Measurements from ENCODE around the gene TECPR2.
A peak's percentile ranks its signal among the peaks of the same experiment; 100 is the strongest.

The TECPR2 gene, protein sequence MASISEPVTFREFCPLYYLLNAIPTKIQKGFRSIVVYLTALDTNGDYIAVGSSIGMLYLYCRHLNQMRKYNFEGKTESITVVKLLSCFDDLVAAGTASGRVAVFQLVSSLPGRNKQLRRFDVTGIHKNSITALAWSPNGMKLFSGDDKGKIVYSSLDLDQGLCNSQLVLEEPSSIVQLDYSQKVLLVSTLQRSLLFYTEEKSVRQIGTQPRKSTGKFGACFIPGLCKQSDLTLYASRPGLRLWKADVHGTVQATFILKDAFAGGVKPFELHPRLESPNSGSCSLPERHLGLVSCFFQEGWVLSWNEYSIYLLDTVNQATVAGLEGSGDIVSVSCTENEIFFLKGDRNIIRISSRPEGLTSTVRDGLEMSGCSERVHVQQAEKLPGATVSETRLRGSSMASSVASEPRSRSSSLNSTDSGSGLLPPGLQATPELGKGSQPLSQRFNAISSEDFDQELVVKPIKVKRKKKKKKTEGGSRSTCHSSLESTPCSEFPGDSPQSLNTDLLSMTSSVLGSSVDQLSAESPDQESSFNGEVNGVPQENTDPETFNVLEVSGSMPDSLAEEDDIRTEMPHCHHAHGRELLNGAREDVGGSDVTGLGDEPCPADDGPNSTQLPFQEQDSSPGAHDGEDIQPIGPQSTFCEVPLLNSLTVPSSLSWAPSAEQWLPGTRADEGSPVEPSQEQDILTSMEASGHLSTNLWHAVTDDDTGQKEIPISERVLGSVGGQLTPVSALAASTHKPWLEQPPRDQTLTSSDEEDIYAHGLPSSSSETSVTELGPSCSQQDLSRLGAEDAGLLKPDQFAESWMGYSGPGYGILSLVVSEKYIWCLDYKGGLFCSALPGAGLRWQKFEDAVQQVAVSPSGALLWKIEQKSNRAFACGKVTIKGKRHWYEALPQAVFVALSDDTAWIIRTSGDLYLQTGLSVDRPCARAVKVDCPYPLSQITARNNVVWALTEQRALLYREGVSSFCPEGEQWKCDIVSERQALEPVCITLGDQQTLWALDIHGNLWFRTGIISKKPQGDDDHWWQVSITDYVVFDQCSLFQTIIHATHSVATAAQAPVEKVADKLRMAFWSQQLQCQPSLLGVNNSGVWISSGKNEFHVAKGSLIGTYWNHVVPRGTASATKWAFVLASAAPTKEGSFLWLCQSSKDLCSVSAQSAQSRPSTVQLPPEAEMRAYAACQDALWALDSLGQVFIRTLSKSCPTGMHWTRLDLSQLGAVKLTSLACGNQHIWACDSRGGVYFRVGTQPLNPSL (N-terminal part only)

DNA sequence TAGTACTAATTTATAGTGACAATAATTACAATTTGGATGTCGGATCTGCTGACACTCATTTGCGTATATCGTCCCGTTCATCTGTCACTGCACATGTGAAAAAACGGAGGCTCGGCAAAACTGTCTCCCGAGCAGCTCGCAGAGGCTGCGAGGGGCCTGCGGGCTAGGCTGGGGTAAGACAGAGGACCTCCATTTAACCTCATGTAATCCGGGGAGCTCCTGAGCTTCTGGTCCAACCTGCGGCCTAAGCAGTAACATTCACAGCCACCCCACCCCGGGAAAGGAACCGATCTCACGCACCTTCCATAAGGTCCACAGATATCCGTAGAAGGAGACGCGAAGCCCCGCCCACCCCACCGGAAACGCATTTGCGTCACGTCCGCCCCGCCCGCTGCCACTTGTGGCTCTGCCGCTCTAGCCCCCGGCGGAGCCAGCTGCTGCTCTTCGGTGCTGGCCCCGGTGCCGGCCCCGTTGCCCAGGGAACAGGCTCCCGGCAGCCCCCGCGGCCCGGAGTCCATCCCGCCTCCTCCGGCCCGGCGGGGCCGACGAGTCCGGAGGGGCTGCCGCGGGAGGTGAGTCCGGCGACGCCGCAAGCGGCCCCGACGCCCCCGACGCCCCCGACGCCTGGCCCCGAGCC, at the start of gene TECPR2, which contains the start of gene CINP:
TSS of gene TECPR2 (plus strand) at position 397 of the 637 bp plus-strand sequence. CDS start 13,781 bp downstream, outside the sequence.
TSS of gene CINP (minus strand) at position 346 of the 637 bp plus-strand sequence. CDS start at position 307, 39 bp downstream.
- TF ChIP-seq, protein P1, sequence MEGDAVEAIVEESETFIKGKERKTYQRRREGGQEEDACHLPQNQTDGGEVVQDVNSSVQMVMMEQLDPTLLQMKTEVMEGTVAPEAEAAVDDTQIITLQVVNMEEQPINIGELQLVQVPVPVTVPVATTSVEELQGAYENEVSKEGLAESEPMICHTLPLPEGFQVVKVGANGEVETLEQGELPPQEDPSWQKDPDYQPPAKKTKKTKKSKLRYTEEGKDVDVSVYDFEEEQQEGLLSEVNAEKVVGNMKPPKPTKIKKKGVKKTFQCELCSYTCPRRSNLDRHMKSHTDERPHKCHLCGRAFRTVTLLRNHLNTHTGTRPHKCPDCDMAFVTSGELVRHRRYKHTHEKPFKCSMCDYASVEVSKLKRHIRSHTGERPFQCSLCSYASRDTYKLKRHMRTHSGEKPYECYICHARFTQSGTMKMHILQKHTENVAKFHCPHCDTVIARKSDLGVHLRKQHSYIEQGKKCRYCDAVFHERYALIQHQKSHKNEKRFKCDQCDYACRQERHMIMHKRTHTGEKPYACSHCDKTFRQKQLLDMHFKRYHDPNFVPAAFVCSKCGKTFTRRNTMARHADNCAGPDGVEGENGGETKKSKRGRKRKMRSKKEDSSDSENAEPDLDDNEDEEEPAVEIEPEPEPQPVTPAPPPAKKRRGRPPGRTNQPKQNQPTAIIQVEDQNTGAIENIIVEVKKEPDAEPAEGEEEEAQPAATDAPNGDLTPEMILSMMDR (IDR thresholded peaks at IDR 0.05; ENCODE audit: insufficient read depth, low read length, missing control alignments): no peak
- ChIA-PET CTCF (interaction anchor here (1.1 to 1.4 kb wide), 4 partner anchors 11 to 43 kb away, joined by 3 read pairs; partner anchors contain the start of gene ZNF839), POLR2A (interaction anchor here (1.0 kb wide), 2 partner anchors 27 to 28 kb away, joined by 3 read pairs; no protein-coding TSS in a partner anchor)
- peak; percentile 65 for DNase-seq (ENCODE audit: low read depth, low spot score)
- H3K4me3 ChIP-seq (ENCODE audit: low read depth, low read length): peak within 1 kb of the TSS; percentile 89

DNA sequence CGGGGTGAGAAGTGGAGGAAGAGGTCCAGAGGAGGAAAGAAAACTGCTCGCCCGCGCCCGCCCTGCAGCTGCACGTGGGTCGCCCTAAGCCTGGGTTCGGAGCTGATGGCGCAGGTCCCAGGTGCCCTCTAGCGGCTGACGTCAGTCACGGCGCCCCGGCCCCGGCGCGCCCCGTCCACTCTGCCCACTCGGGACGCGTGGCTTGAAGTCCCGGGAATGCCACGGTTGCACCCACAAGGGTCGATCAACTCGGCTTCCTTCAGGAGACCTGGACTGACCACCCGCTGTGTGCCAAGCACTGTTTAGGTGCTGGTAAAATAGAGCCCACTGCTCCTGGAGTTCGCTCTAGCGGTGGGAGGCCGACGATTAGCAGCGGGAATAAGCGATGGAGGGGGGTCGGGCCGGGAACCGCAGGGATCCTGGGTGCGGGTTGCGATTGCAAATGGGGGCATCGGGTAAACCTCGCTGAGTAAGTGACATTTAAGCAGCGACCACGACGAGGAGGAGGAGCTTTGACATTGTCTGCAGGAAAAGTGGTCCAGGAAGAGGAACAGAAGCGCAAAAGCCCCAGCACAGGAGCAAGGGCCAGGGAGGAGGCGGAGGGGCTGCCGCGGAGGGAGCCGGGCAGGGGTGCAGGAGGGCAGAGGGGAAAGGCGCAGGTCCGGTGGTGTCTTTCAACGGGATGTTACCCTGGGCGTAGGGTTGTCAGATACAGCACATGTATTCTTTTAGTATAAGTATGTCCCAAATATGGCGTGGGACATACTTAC, 48.3 kb upstream of the TECPR2 start:
- no peak for DNase-seq (ENCODE audit: low read depth, low spot score)
- TF ChIP-seq, protein P1 (IDR thresholded peaks at IDR 0.05; ENCODE audit: insufficient read depth, low read length, missing control alignments): peak; percentile 98
- ChIA-PET POLR2A (interaction anchor here (0.7 to 1.3 kb wide), 2 partner anchors 10 to 218 kb away, joined by 3 read pairs; partner anchors contain the start of gene MOK), CTCF (interaction anchor here (0.7 to 8.1 kb wide), 63 partner anchors 7 to 608 kb away, joined by 3 to 113 read pairs (median 4); partner anchors contain the start of gene MOK)
- H3K4me3 ChIP-seq (ENCODE audit: low read depth, low read length): peak overlapping the region; percentile 59

DNA sequence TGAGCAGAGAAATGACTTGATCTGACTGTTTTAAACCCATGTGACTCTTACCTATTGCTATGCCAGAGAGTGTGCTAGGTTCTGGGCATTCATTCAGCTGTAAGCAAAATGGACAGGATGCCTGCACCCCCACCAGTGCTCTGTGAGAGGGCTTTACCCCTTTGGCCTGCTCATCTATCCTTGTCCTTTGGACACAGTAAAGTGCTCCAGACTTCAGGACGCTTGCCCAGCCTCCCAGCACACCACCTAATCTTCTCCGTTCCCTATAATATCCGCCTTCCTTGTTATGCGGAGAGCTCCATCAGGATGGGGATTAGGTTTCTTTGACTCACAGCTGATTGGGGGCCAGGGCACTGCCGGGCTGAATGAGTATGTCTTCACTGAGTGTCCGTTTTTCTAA, 47.6 kb upstream of the TECPR2 start:
- POLR2A ChIA-PET: interaction anchor here (0.6 to 1.3 kb wide), 2 partner anchors 219 to 228 kb away, joined by 3 read pairs; no protein-coding TSS in a partner anchor
- DNase-seq (ENCODE audit: low read depth, low spot score): no peak
- TF ChIP-seq, protein P1 (IDR thresholded peaks at IDR 0.05; ENCODE audit: insufficient read depth, low read length, missing control alignments): no peak
- CTCF ChIA-PET: interaction anchor here (0.7 to 8.1 kb wide), 41 partner anchors 8 to 609 kb away, joined by 3 to 113 read pairs (median 6); partner anchors contain the start of gene MOK
- no peak overlapping the region for H3K4me3 ChIP-seq (ENCODE audit: low read depth, low read length)

DNA sequence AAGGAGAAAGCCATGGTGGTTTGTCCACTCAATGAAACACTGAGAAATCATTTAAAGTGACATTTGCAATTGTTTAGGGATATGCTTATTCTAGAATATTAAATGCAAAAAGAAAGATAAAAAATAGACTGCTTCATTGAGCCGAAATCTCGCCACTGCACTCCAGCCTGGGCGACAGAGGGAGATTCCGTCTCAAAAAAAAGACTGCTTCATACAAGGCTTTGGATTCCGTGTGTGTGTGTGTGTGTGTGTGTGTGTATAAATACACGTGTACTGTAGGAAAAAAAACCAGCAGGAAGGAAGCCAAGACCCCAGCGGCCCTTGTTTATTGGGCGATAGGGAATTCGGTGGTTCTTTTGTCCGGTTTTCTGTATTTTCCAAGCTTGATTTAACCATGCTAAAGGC, 46.4 kb upstream of the TECPR2 start:
- POLR2A ChIA-PET: no interaction called here

More for the DNA sequence above, 46.4 kb upstream of the TECPR2 start:
- peak overlapping the region; percentile 55 for H3K4me3 ChIP-seq (ENCODE audit: low read depth, low read length)
- CTCF ChIA-PET: interaction anchor here (0.6 to 8.1 kb wide), 22 partner anchors 8 to 480 kb away, joined by 3 to 113 read pairs (median 4); partner anchors contain the start of genes DYNC1H1 and MOK
- no peak for DNase-seq (ENCODE audit: low read depth, low spot score)
- TF ChIP-seq, protein P1 (IDR thresholded peaks at IDR 0.05; ENCODE audit: insufficient read depth, low read length, missing control alignments): no peak

Data from AG04449 (cell line).